HepG2 (cell line): ENCODE measurements around the gene GLRX2. TPM values are rescaled to one million over a fixed set of nuclear protein-coding genes. Genes with fewer than 3 reads are reported as not detected.
A peak's percentile ranks its signal among the peaks of the same experiment; 100 is the strongest.

Source experiments
- FOXJ3 ChIP-seq: sonication (generic); formaldehyde crosslinking; IDR thresholded peaks from 2 replicates; pipeline ENCODE4 v1.4.0; 2020; ENCODE audit warnings: missing genetic modification reagents, mild to moderate bottlenecking, borderline replicate concordance
- HMG20A ChIP-seq: IDR thresholded peaks from 2 replicates; pipeline ENCODE4 v1.6.1; 2016; ENCODE audit warnings: borderline replicate concordance
- HMG20B ChIP-seq: conservative IDR thresholded peaks from 2 replicates; pipeline ENCODE4 v1.6.1; 2016; ENCODE audit warnings: missing genetic modification reagents, missing compliant biosample characterization
- KLF6 ChIP-seq: IDR thresholded peaks from 2 replicates; pipeline ENCODE4 v1.8.0; 2016; ENCODE audit warnings: missing biosample characterization, missing genetic modification reagents
- MAF1 ChIP-seq: sonication (generic); formaldehyde crosslinking; IDR thresholded peaks from 2 replicates; pipeline ENCODE4 v1.5.0; 2020; ENCODE audit warnings: missing genetic modification reagents, borderline replicate concordance
- NCOA5 ChIP-seq: sonication (generic); formaldehyde crosslinking; IDR thresholded peaks from 2 replicates; pipeline ENCODE4 v1.4.0; 2020; ENCODE audit warnings: missing genetic modification reagents
- NFKBIZ ChIP-seq: IDR thresholded peaks from 2 replicates; pipeline ENCODE4 v1.6.1; 2018; ENCODE audit warnings: missing genetic modification reagents, missing compliant biosample characterization
- PHF5A ChIP-seq: IDR thresholded peaks from one replicate; pipeline ENCODE4 v1.6.1; 2018; ENCODE audit warnings: low read depth, missing genetic modification reagents; ENCODE audit not compliant: unreplicated experiment
- PTBP1 ChIP-seq: fragments of 200-400 bp; formaldehyde crosslinking; IDR thresholded peaks from 2 replicates; pipeline ENCODE4 v1.6.1; 2018; ENCODE audit warnings: low read length, low read depth; ENCODE audit not compliant: poor library complexity, severe bottlenecking
- RELA ChIP-seq: sonication (generic); formaldehyde crosslinking; IDR thresholded peaks from 2 replicates; pipeline ENCODE4 v1.4.0; 2020; ENCODE audit warnings: missing genetic modification reagents
- TAF15 ChIP-seq: fragments of 200-400 bp; formaldehyde crosslinking; IDR thresholded peaks from one replicate; pipeline ENCODE4 v1.6.1; 2018; ENCODE audit warnings: mild to moderate bottlenecking, low read depth, low read length; ENCODE audit not compliant: poor library complexity, severe bottlenecking
- WIZ ChIP-seq: sonication (generic); formaldehyde crosslinking; IDR thresholded peaks from 2 replicates; pipeline ENCODE4 v1.5.1; 2020; ENCODE audit warnings: mild to moderate bottlenecking, missing genetic modification reagents
- ZC3H4 ChIP-seq: sonication (generic); formaldehyde crosslinking; IDR thresholded peaks from 2 replicates; pipeline ENCODE4 v1.4.0; 2020; ENCODE audit warnings: missing genetic modification reagents, borderline replicate concordance
- ZFY ChIP-seq: sonication (generic); formaldehyde crosslinking; IDR thresholded peaks from 2 replicates; pipeline ENCODE4 v1.4.0; 2020; ENCODE audit warnings: missing genetic modification reagents
- ZGPAT ChIP-seq: IDR thresholded peaks from 2 replicates; pipeline ENCODE4 v1.6.1; 2016; ENCODE audit warnings: mild to moderate bottlenecking
- ZNF407 ChIP-seq: sonication (generic); formaldehyde crosslinking; IDR thresholded peaks from one replicate; pipeline ENCODE4 v1.5.1; 2020; ENCODE audit warnings: mild to moderate bottlenecking, missing genetic modification reagents; ENCODE audit errors: not compliant biosample characterization
- ZNF546 ChIP-seq: sonication (generic); formaldehyde crosslinking; conservative IDR thresholded peaks from 2 replicates; pipeline ENCODE4 v1.8.1; 2023; ENCODE audit warnings: mild to moderate bottlenecking, missing genetic modification reagents
- ZNF572 ChIP-seq: sonication (generic); formaldehyde crosslinking; IDR thresholded peaks from 2 replicates; pipeline ENCODE4 v1.5.1; 2020; ENCODE audit warnings: mild to moderate bottlenecking, missing genetic modification reagents
- ZNF782 ChIP-seq: sonication (generic); formaldehyde crosslinking; IDR thresholded peaks from 2 replicates; pipeline ENCODE4 v1.4.0; 2020; ENCODE audit warnings: missing genetic modification reagents, mild to moderate bottlenecking, borderline replicate concordance
- ZNF841 ChIP-seq: sonication (generic); formaldehyde crosslinking; IDR thresholded peaks from 2 replicates; pipeline ENCODE4 v1.8.1; 2023; ENCODE audit warnings: missing genetic modification reagents, borderline replicate concordance
- polyA plus RNA-seq, 8 experiments: library from polyadenylated mRNA; depleted of rRNA in 3 of 8; stranded (reverse) in 7 of 8; unstranded in 1 of 8; fragments of >200 nt; fragmentation: Illumina TruSeq in 4 of 8; extraction: Trizol in 4 of 8; gene quantifications; 2 replicates each; pipeline versions ENCODE4 v1.2.1 to v1.2.3, GENCODE V29; 2011 to 2016; ENCODE audit warnings: low read depth in 4 of 8, missing spikeins in 1 of 8, mixed read lengths in 1 of 8; ENCODE audit not compliant: insufficient read depth in 1 of 8
- total RNA-seq, 5 experiments: library from RNA; depleted of rRNA; stranded (reverse); fragments of >200 nt; fragmentation: Illumina TruSeq; extraction: Trizol; gene quantifications; 2 replicates each; pipeline ENCODE4 v1.2.3, GENCODE V29; 2016; ENCODE audit warnings: low read depth in 1 of 5

GLRX2 gene
- total and polyA plus RNA-seq, 2 of the 13 experiments (the other 11 are each of a cell fraction or from before 2014, with no cell fraction given), result 11.9 to 39.0 TPM

GRCh38 chr1:193121616-193122593, 16.7 kb upstream of the GLRX2 start, which contains the start of gene CDC73 (continued):
- TF ChIP-seq ZNF407 (CRISPR knock-in tag) (no peak), ZNF572 (CRISPR knock-in tag) (no peak), NFKBIZ (CRISPR knock-in tag) (no peak; the same call in 1 of the 2 replicates), WIZ (CRISPR knock-in tag) (peak; percentile 80; the same call in 1 of the 2 replicates), ZC3H4 (CRISPR knock-in tag) (peak; percentile 40; the same call in 1 of the 2 replicates), MAF1 (CRISPR knock-in tag) (peak; percentile 92; the same call in 1 of the 2 replicates), KLF6 (CRISPR knock-in tag) (peak; percentile 94), ZGPAT (CRISPR knock-in tag) (peak; percentile 97), FOXJ3 (CRISPR knock-in tag) (0 out of 2 replicates have a peak, but pooled peaks have one; percentile 16), ZNF782 (CRISPR knock-in tag) (peak; percentile 73; the same call in 1 of the 2 replicates), ZNF546 (CRISPR knock-in tag) (no peak), HMG20B (CRISPR knock-in tag) (peak; percentile 44; the same call in 1 of the 2 replicates), PHF5A (CRISPR knock-in tag) (no peak), PTBP1 (no peak), RELA (CRISPR knock-in tag) (peak; percentile 60; the same call in 1 of the 2 replicates), NCOA5 (CRISPR knock-in tag) (no peak), TAF15 (peak; percentile 71), ZNF841 (CRISPR knock-in tag) (peak; percentile 81), ZFY (CRISPR knock-in tag) (peak; percentile 84), HMG20A (CRISPR knock-in tag) (peak; percentile 52; the same call in 1 of the 2 replicates)
